Mammary epithelial cell (primary cell): Measurements from ENCODE around the gene CSTB.

Experiments used
- EZH2 ChIP-seq: IDR thresholded peaks from 2 replicates; pipeline ENCODE4 v1.6.1; 2012; ENCODE audit warnings: low read length, inconsistent platforms, borderline replicate concordance
- TF ChIP-seq, protein P1 (sequence below), 2 donors: IDR thresholded peaks in 1 of 2; conservative IDR thresholded peaks in 1 of 2; 2 replicates each; pipeline ENCODE4 v1.5.1; 2011 to 2012; ENCODE audit warnings: inconsistent platforms in 2 of 2, low read length in 2 of 2, mild to moderate bottlenecking in 2 of 2, control low read depth in 1 of 2, low read depth in 1 of 2; ENCODE audit not compliant: insufficient read depth in 1 of 2; ENCODE audit errors: extremely low read depth in 1 of 2

- TF ChIP-seq, protein P1, sequence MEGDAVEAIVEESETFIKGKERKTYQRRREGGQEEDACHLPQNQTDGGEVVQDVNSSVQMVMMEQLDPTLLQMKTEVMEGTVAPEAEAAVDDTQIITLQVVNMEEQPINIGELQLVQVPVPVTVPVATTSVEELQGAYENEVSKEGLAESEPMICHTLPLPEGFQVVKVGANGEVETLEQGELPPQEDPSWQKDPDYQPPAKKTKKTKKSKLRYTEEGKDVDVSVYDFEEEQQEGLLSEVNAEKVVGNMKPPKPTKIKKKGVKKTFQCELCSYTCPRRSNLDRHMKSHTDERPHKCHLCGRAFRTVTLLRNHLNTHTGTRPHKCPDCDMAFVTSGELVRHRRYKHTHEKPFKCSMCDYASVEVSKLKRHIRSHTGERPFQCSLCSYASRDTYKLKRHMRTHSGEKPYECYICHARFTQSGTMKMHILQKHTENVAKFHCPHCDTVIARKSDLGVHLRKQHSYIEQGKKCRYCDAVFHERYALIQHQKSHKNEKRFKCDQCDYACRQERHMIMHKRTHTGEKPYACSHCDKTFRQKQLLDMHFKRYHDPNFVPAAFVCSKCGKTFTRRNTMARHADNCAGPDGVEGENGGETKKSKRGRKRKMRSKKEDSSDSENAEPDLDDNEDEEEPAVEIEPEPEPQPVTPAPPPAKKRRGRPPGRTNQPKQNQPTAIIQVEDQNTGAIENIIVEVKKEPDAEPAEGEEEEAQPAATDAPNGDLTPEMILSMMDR (conservative IDR thresholded peaks at IDR 0.05 in 1 of 2, IDR thresholded peaks at IDR 0.05 in 1 of 2; ENCODE audit: extremely low read depth in 1 of 2, insufficient read depth in 1 of 2, low read depth in 1 of 2, low read length in 2 of 2): no peak
- no peak for TF ChIP-seq EZH2
Measured at GRCh38 chr21:43812957-43813655, 37.0 kb upstream of the CSTB start.
